ENCODE results near the gene PLCG1. TPM values are rescaled to one million over a fixed set of nuclear protein-coding genes. Genes with fewer than 3 reads are reported as not detected.

PLCG1 gene
- total and polyA plus RNA-seq, 2 donors (not counting 3 experiments of a cell fraction or from before 2014, with no cell fraction given), result 164 to 224 TPM

- dilution Hi-C loops (cut with MboI; ENCODE audit: extremely low pct_ligation_motif_present, low sequenced_read_pairs), result no loop called here
Measured at GRCh38 chr20:41142245-41142644, 4.9 kb downstream of the PLCG1 start.

More at GRCh38 chr20:41142245-41142644, 4.9 kb downstream of the PLCG1 start:
- FAIRE-seq (no peak), DNase-seq (ENCODE audit: low read depth, low spot score) (no peak)
- Histone ChIP-seq H3K36me3 (ENCODE audit: control insufficient read depth in 2 of 2, extremely low read depth in 1 of 2, insufficient read depth in 2 of 2, low read length in 2 of 2) (peaks cover 0 to 4% of the 10 kb centered on the region in 2 experiments), H3K27me3 (ENCODE audit: control insufficient read depth in 2 of 2, insufficient read depth in 2 of 2, low read length in 2 of 2) (no peaks in the 10 kb centered on the region), H3K9me3 (replicated peaks; ENCODE audit: control insufficient read depth, insufficient read depth, low read length) (no peaks in the 10 kb centered on the region), H3K79me2 (ENCODE audit: control insufficient read depth, insufficient read depth, low read length) (peaks cover 97% of the 10 kb centered on the region), H4K20me1 (replicated peaks; ENCODE audit: control insufficient read depth, extremely low read depth, insufficient read depth, low read length) (no peaks in the 10 kb centered on the region), H3K9me1 (replicated peaks; ENCODE audit: control insufficient read depth, extremely low read depth, insufficient read depth, low read length) (no peaks in the 10 kb centered on the region), H3K9ac (replicated peaks; ENCODE audit: extremely low read depth, insufficient read depth, low read length) (no peak overlapping the region), H3K4me2 (ENCODE audit: insufficient read depth, low read length) (no peak overlapping the region), H3K4me1 (ENCODE audit: control insufficient read depth, extremely low read depth, insufficient read depth, low read length) (peaks cover 73% of the 10 kb centered on the region), H3K4me3 (replicated peaks in 1 of 3; ENCODE audit: insufficient read depth in 1 of 3, low read depth in 1 of 3, low read length in 3 of 3) (no peak overlapping the region), H3K27ac (ENCODE audit: insufficient read depth, low read depth, low read length) (peak overlapping the region; percentile 86), H2AFZ (ENCODE audit: low read depth, low read length) (no peak overlapping the region)
- no TSS peak for BruUV-seq (replicated peaks)
- TF ChIP-seq POLR2A (IDR thresholded peaks at IDR 0.05; ENCODE audit: low read depth, low read length) (no peak), POLR2AphosphoS5 (IDR thresholded peaks at IDR 0.05; ENCODE audit: insufficient read depth, low read depth, low read length) (no peak), FOS (IDR thresholded peaks at IDR 0.05; ENCODE audit: borderline replicate concordance, insufficient read depth, low read length) (no peak), CTCF (IDR thresholded peaks at IDR 0.05; ENCODE audit: extremely low read depth in 1 of 2, insufficient read depth in 1 of 2, low read depth in 1 of 2, low read length in 2 of 2) (no peak), JUN (IDR thresholded peaks at IDR 0.05; ENCODE audit: borderline replicate concordance, insufficient read depth, insufficient read length, low read depth) (no peak), MAX (IDR thresholded peaks at IDR 0.05; ENCODE audit: insufficient read depth, insufficient read length) (no peak), EZH2 (IDR thresholded peaks at IDR 0.05; ENCODE audit: borderline replicate concordance, low read depth, low read length, severe bottlenecking) (no peak), GATA2 (IDR thresholded peaks at IDR 0.05; ENCODE audit: insufficient read depth, insufficient read length, low read depth, low read length) (no peak), MYC (IDR thresholded peaks at IDR 0.05; ENCODE audit: low read depth, low read length) (no peak)
- intact Hi-C loops (cut with micrococcal nuclease), result loop anchor here (10.0 kb wide), 1 partner anchor 553 kb away; no protein-coding TSS in a partner anchor
- ChIA-PET CTCF (interaction anchor here (1.1 to 2.9 kb wide), 7 partner anchors 9 to 198 kb away, joined by 3 to 19 read pairs (median 5); partner anchors contain the start of gene LPIN3), POLR2A (interaction anchor here (0.6 to 0.8 kb wide), 2 partner anchors 8 to 267 kb away, joined by 3 read pairs; no protein-coding TSS in a partner anchor)

Measured in endothelial cell of umbilical vein (primary cell).